ENCODE results near the gene NECAB2.

- TF ChIP-seq CTCF (IDR thresholded peaks at IDR 0.05) (no peak), POLR2AphosphoS5 (IDR thresholded peaks at IDR 0.05; ENCODE audit: insufficient read depth in 1 of 2, low read depth in 1 of 2) (no peak)
Observed at GRCh38 chr16:84027625-84028024, 59.6 kb downstream of the NECAB2 start.

All from vagina (tissue), 2 donors.